HL-60 (cell line): ENCODE data around the gene ZNF160.

ENCODE experiments used
- DNase-seq, 2 experiments: peaks; one replicate each; pipeline ENCODE4 v3.0.0-alpha.2; 2010 to 2020; ENCODE audit warnings: low read depth in 1 of 2, low spot score in 1 of 2
- H3K27ac ChIP-seq: fragments of 250-450 bp; sonication (Bioruptor Pico); replicated peaks from 2 replicates; pipeline ENCODE4 v1.5.1; 2020; ENCODE audit warnings: mild to moderate bottlenecking, moderate library complexity
- H3K27me3 ChIP-seq: fragments of 250-450 bp; sonication (Bioruptor Pico); 2 replicates; pipeline ENCODE4 v1.5.1; 2021; ENCODE audit warnings: mild to moderate bottlenecking, moderate library complexity; ENCODE audit not compliant: insufficient read depth, poor library complexity, severe bottlenecking
- H3K4me3 ChIP-seq: replicated peaks from 2 replicates; pipeline ENCODE4 v1.5.1; 2011; ENCODE audit warnings: mild to moderate bottlenecking, control low read depth, low read length; ENCODE audit not compliant: insufficient read depth
- GABPA ChIP-seq: IDR thresholded peaks from 2 replicates; pipeline ENCODE4 v1.6.1; 2012; ENCODE audit warnings: low read depth
- POLR2AphosphoS5 ChIP-seq: IDR thresholded peaks from 2 replicates; pipeline ENCODE4 v1.6.1; 2012; ENCODE audit warnings: low read depth
- SPI1 ChIP-seq: IDR thresholded peaks from 2 replicates; pipeline ENCODE4 v1.6.1; 2012; ENCODE audit warnings: low read depth, mild to moderate bottlenecking, borderline replicate concordance
- TF ChIP-seq, protein P1 (sequence below): IDR thresholded peaks from 2 replicates; pipeline ENCODE4 v1.6.1; 2012; ENCODE audit warnings: low read depth; ENCODE audit not compliant: insufficient replicate concordance
- TF ChIP-seq, protein P2 (sequence below): IDR thresholded peaks from one replicate; pipeline ENCODE4 v1.5.1; 2011; ENCODE audit warnings: low read length, control low read depth, inconsistent platforms; ENCODE audit not compliant: insufficient read depth

Gene ZNF160

DNA sequence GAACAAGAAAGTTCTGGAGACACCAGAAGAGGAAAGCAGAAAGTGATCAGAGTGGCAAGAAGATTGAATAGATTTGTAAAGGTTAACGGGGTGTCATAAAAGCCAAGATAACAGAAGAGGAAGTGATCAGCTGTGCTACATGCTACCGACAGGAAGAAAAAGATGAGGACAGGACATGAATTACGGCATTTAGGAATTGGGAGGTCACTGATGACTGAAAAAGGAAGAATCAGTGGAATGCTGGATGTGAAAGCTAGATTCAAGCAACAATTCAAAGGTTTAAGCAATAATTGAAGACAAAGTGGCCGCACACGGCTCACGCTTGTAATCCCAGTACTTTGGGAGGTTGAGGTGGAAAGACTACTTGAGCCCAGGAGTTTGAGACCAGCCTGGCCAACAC is 15.1 kb downstream of the ZNF160 start:
- H3K27ac ChIP-seq, result no peak overlapping the region
- TF ChIP-seq GABPA (no peak), SPI1 (no peak), POLR2AphosphoS5 (no peak)
- TF ChIP-seq, protein P1, sequence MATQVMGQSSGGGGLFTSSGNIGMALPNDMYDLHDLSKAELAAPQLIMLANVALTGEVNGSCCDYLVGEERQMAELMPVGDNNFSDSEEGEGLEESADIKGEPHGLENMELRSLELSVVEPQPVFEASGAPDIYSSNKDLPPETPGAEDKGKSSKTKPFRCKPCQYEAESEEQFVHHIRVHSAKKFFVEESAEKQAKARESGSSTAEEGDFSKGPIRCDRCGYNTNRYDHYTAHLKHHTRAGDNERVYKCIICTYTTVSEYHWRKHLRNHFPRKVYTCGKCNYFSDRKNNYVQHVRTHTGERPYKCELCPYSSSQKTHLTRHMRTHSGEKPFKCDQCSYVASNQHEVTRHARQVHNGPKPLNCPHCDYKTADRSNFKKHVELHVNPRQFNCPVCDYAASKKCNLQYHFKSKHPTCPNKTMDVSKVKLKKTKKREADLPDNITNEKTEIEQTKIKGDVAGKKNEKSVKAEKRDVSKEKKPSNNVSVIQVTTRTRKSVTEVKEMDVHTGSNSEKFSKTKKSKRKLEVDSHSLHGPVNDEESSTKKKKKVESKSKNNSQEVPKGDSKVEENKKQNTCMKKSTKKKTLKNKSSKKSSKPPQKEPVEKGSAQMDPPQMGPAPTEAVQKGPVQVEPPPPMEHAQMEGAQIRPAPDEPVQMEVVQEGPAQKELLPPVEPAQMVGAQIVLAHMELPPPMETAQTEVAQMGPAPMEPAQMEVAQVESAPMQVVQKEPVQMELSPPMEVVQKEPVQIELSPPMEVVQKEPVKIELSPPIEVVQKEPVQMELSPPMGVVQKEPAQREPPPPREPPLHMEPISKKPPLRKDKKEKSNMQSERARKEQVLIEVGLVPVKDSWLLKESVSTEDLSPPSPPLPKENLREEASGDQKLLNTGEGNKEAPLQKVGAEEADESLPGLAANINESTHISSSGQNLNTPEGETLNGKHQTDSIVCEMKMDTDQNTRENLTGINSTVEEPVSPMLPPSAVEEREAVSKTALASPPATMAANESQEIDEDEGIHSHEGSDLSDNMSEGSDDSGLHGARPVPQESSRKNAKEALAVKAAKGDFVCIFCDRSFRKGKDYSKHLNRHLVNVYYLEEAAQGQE, result no peak
- TF ChIP-seq, protein P2, sequence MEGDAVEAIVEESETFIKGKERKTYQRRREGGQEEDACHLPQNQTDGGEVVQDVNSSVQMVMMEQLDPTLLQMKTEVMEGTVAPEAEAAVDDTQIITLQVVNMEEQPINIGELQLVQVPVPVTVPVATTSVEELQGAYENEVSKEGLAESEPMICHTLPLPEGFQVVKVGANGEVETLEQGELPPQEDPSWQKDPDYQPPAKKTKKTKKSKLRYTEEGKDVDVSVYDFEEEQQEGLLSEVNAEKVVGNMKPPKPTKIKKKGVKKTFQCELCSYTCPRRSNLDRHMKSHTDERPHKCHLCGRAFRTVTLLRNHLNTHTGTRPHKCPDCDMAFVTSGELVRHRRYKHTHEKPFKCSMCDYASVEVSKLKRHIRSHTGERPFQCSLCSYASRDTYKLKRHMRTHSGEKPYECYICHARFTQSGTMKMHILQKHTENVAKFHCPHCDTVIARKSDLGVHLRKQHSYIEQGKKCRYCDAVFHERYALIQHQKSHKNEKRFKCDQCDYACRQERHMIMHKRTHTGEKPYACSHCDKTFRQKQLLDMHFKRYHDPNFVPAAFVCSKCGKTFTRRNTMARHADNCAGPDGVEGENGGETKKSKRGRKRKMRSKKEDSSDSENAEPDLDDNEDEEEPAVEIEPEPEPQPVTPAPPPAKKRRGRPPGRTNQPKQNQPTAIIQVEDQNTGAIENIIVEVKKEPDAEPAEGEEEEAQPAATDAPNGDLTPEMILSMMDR, result no peak
- no peak for DNase-seq
- H3K27me3 ChIP-seq, result no peaks in the 10 kb centered on the region
- H3K4me3 ChIP-seq, result no peak overlapping the region

DNA sequence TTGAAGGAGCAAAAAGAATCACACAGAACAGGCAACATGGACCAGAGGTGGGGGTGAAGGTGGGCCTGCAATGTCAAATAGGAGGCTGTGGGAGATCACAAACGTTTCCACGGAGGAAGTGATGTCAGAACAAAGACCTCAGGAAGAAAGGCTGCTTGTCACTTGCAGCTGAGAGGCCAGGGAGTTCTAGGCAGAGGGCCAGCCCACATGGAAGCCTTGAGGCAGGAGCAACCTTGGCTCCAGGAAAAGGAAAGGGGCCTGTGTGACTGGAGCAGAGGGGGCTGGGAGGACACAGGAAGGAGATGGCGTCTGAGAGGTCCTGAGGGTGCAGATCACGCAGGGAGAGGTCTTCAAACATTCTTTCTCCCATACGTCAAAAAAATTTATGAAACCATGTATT is 16.3 kb downstream of the ZNF160 start:
- TF ChIP-seq, protein P1, result no peak
- no peak for TF ChIP-seq SPI1
- TF ChIP-seq, protein P2, result no peak
- no peak for TF ChIP-seq GABPA
- TF ChIP-seq POLR2AphosphoS5, result no peak
- no peak overlapping the region for H3K27ac ChIP-seq
- no peak for DNase-seq
- H3K4me3 ChIP-seq, result no peak overlapping the region
- H3K27me3 ChIP-seq, result no peaks in the 10 kb centered on the region

DNA sequence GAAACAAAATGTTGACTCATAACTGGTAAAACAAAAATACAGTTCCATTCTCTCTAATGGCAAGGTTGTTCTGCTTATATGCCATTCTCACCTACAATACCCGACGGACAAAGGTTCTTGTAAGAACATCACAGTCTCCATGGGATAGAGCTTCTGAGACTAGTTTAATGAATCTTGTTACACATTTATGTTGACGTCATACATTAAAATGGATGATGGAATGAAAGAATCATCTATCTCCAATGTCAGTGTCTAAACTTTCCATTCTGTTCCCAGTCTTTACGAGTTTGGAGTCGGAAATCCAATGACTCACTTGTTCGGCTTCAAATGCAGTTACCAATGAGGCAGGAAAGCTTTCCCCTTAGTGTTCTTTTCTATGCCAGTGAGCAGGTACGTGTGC is 17.7 kb downstream of the ZNF160 start:
- H3K27ac ChIP-seq, result no peak overlapping the region
- H3K4me3 ChIP-seq, result no peak overlapping the region
- TF ChIP-seq, protein P1, result no peak
- TF ChIP-seq POLR2AphosphoS5 (no peak), GABPA (no peak)
- no peak for DNase-seq
- no peaks in the 10 kb centered on the region for H3K27me3 ChIP-seq

DNA sequence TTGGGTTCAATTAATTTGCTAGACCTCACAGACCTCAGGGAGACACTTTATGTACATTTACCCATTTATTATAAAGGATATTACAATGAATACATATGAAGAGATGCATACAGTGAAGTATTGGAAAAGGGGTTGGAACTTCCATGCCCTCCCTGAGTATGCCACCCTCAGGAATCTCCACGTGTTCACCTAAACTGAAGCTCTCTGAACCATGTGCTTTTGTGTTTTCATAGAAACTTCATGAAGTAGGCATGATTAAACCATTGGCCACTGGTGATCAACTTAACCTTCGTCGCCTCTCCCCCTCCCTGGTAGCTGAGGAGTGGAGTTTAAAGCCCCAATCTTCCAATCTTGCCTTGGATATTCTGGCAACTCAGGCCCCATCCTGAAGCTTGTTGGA is 20.3 kb downstream of the ZNF160 start:
- Histone ChIP-seq H3K27ac (no peak overlapping the region), H3K27me3 (no peaks in the 10 kb centered on the region), H3K4me3 (no peak overlapping the region)
- no peak for DNase-seq
- TF ChIP-seq POLR2AphosphoS5 (no peak), SPI1 (no peak), GABPA (no peak)
- TF ChIP-seq, protein P2, result no peak
- TF ChIP-seq, protein P1, result no peak
